Measurements from ENCODE around the gene ADGRG4.

Gene ADGRG4

DNA sequence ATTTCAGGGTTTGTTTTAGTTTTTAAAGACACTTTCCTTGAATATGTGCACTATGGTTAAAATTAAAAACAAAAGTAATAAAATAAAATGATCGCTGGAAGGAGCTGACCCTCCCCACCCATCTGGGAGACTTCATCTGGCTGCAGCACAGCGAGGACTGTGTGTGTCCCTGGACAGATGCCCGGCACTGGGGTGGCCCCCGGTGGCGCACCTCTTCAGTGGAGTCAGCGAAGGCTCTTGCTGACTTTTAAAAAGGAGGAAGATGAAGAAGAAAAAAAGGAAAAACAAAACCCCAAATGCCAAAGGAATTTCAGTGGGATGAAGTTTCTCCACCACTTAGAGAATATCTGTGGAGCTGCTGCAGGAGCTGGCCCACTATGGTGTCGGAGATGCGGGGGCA lies 5.4 kb upstream of the ADGRG4 start:
- DNase-seq = no peak

DNA sequence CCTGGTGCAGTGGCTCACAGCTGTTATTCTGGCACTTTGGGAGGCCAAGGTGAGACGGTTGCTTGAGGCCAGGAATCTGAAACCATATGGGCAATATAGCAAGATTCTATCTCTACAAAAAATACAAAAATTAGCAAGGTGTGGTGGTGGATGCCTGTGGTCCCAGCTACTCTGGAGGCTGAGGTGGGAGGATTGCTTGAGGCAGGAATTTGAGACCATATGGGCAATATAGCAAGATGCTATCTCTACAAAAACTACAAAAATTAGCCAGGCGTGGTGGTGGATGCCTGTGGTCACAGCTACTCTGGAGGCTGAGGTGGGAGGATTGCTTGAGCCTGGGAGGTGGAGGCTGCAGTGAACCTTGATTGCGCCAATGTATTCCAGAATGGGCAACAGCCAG lies 2.3 kb downstream of the ADGRG4 start:
- no peak for DNase-seq

DNA sequence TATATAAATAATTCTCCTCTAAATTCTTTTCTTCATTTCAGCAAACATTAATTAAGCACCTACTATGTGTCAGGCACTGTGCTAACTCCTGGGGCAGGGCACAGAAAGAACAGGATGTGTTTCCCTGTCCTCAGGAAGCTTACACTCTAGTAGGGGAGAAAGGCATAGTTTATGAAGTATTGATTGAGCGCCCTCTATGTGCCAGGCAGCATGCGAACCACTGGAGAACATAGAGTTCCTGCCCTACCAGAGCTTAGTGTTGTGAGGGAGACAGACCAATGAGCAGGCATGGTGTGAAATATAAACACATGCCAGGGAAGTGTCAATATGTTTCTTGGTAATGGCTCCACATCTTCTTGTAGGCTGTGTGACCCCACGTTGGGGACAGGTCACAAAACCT lies 3.7 kb downstream of the ADGRG4 start:
- no peak for DNase-seq

DNA sequence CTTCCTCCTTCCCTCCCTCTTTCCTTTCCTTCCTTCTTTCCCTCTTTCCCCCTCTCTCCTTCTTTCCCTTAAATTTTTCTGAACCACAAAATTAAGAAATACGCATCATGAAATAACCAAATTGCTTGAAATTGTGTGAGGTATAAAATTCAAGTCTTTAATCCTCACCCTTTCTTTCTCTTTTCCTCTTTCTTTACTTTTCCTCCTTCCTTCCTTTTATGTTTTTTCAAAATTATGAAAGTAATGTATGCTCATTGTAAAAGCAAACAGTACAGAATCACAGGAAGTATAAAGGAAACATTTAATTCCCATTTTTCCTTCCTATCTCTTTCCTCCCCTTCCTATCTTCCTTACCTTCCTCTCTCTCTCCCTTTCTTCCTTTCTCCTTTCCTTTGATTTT lies 5.4 kb downstream of the ADGRG4 start:
- DNase-seq = no peak

DNA sequence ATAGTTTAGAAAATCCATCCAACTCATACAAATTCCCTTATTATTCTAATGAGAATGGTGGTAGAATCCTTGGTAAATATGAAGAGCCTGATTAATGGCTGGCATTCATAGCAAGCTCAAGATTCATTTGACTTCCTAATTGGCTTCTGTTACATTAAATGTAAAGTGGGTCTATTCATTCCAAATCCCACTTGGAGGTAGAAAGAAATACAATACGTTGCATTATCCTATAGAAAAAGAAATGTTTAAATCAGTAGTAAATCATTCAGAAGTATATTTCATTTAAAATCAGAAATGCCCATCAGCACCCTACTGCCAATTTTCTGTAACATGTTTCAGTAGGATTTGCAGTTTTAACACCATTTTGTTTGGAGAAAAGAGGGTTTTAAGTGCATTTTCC lies 6.7 kb downstream of the ADGRG4 start:
- DNase-seq = no peak

DNA sequence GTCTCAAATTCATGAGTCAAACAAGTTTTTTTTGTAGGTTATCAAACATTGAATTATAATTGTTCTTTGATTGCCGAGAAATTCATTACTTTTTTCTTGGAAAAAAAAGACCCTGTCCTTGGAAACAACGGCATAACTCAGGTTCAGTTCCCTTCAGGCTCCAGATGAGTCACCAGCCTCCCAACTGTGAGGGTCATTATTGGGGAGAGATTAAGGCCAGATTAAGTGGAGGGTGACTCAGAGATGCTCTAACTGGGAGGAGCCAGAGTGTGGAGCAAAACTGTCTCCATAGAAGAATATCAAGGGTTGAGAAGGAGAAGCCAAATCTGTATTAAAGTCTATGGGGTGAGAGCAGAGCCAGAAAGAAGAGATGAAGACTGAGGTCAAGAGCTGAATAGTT lies 9.6 kb downstream of the ADGRG4 start:
- no peak for DNase-seq

DNA sequence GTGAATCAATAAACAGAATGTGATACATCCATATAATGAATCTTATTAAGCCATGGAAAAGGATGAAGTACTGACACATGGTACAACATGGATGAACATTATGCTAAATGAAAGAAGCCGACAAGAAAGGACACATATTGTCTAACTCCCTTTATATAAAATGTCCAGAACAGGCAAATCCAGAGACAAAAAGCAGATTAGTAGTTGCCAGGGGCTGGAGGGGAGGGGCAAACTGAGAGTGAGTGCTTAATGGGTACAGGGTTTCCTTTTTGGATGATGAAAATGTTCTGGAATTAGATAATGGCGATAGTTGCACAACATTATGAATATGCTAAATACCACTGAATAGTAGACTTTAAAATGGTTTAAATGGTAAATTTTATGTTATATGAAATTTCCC lies 17.4 kb downstream of the ADGRG4 start:
- no peak for DNase-seq

DNA sequence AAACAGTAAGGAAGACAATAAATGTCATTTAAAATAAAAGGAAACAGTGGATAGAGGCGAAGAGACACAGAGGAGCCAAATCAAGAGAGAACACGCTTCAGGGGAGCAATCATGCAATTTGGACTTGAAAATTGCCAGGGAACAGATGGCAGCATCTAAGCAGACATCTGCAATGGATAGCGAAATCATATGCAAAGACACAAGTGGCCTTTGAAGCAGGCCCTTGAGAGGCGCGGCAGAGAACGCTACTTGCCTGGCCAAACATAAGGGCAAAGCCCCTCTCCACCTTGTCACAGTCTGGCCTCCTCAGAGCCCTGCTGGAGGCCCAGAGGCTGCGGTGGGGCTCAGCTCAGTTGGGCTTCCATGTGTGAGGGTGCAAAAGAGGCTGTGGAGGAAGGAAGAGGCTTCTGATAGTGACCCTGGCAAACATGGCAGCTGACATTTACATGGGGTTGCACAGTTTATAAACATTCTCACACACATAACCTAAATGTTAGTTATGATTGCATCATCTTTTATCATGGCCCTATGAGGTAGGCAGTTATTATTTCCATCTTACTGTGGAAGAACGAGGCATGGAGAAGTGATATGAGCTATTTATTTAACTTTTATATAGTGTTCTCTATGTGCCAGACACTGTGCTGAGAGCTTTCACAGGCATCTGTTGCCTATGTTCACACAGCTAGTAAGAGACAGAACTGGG lies 18.3 kb downstream of the ADGRG4 start:
- DNase-seq = peak in 1 of 14 donors; percentile 36

DNA sequence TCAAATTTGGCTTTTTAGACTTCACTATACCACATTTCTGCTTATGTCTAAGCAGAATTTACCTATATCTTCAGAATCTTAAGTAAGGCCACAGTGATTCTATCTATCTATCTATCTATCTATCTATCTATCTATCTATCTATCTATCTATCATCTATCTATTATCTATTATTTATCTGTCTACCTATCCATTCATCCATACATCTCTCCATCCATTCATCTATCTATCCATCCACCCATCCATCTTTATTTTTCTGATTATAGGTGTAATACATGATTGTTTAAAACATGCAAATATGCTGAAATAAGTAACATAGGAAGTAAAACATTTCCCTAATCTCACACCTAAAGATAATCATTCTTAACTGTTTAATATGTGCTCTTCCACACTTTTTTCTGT lies 18.8 kb downstream of the ADGRG4 start:
- DNase-seq = no peak

DNA sequence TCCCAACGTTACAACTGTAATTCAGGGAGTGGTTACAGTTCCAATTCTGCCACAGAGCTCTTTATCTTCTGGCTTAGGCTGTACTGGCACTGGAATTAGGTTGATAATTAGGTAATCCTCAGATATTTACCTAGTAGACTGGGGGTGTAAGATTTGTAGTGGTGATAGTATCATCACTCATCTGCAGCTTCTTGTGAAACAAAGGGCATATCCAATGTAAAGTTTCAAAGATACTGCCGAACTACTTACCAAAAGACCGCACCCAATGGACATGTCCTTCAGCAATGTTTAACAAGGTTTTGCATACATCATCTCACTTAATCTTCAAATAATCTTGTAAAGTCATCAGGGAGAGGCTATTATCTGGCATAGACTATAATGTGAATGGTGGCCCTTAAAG lies 20.8 kb downstream of the ADGRG4 start:
- DNase-seq = no peak

DNA sequence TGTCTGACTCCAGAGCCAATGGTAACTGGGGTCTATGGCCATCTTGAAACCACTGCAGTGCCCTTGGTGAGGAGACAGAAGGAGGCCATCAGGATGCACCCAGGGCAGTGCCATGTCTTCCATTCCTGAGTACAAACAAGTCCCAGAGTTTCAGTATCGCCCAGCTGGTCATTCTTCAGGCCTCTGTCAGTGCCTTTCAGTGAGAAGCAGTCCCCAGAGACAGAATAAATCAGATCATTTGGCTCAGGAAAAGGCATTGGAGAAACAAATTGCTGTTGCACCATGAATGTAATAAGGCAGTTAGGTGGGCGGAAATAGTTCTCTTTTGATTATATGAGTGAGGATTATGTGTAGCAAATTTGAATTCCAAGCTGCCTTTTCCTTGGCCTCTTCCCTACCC lies 21.3 kb downstream of the ADGRG4 start:
- no peak for DNase-seq

DNA sequence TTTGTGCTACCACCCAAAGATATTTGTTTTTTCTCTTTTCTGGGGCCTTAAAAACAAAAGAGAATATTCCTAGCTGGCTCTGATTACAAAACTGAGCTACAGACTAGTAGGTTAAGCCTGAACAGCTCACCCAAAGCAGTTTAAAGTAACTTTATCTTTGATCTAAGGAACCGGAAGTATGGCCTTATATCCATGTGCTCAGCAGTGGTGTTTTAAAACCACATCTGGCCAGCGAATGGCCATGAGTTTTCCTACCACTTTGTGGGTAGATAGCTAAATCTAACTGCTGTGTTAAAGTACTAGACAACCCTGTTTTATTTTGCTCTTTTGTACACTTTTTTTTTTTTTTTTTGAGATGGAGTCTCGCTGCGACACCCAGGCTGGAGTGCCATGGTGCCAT lies 24.6 kb downstream of the ADGRG4 start:
- DNase-seq = no peak

DNA sequence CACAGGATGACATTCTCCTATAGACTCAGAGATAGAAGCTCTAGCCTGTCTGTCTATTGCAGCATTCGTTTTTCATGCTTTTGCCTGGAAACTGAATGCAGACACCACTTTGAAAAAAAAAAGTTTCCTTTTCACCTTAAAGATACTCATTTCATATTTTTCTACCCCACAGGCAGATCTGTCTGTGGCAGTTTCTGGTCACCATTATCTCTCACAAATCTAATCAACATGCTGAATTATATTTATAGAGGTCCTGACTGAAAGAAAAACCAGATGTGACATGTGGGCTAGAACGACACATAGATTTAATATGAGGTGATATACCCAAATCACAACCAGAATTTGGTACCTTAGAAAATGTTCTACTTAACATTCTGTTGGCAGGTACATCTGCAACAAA lies 28.2 kb downstream of the ADGRG4 start:
- DNase-seq = no peak

DNA sequence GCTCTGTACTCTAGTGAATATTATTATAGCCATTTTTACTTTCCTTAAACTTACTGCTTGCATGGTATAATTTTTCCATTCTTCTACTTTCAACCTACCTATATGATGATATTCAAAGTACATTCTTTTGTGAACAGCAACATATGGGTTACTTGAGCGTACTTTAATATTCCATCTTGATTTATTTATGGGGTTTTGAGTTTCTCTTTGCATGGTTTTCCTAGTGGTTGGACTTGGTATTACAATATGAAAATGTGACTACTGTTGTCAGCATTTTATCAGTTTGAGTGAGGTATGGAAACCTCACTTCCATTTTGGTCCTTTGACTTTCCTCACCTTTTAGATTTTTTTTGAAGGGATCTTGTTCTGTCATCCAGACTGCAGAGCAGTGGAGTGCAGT lies 35.9 kb downstream of the ADGRG4 start:
- DNase-seq = no peak

DNA sequence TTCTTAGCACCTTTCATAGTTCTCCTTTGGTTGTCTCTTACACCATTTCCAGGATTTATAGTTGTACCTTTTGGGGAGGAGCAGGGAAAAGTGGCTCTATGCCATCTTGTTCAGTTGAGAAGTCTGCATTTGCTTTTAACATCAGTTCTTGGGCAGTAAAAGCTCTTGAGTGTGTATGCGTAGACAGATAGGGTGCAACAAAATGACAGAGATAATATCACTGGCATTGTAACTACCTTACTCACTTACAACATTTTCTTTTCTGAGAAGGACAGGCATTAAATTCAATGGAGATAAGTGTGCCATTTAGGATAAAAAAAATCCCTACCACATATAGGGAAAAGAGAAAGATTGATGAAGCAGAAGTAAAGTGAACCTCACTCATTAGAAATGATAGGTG lies 38.9 kb downstream of the ADGRG4 start:
- DNase-seq = no peak

DNA sequence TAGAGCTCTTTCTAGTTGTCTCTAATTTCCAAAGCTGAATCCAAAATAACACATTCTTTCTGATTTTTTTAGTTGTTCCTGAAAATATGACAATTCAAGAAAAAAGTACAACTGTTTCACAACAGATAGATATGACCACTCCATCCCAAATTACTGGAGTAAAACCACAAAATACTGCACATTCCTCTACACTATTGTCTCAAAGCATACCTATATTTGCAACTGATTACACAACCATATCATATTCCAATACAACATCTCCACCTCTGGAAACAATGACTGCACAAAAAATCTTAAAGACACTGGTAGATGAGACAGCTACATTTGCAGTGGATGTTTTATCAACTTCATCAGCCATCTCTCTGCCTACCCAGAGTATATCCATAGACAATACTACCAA lies 43.6 kb downstream of the ADGRG4 start:
- no peak for DNase-seq

DNA sequence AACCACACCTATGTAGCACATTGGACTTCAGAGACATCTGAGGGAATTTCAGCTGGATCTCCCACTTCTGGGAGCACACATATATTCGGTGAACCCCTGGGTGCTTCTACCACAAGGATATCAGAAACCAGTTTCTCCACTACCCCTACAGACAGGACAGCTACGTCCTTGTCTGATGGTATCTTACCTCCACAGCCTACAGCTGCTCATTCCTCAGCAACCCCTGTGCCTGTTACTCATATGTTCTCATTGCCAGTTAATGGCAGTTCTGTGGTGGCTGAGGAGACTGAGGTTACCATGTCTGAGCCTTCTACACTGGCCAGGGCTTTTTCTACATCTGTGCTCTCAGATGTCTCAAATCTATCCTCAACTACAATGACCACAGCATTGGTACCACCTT lies 45.7 kb downstream of the ADGRG4 start:
- DNase-seq = no peak

DNA sequence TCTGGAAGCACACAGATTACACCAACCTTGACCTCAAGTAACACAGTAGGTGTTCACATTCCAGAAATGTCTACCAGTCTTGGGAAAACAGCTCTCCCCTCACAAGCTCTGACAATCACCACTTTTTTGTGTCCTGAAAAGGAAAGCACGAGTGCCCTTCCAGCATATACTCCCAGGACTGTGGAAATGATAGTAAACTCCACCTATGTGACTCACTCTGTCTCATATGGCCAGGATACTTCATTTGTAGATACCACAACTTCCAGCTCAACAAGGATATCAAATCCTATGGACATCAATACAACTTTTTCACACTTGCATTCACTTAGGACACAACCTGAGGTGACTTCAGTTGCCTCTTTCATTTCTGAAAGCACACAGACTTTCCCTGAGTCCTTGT lies 46.9 kb downstream of the ADGRG4 start:
- no peak for DNase-seq

DNA sequence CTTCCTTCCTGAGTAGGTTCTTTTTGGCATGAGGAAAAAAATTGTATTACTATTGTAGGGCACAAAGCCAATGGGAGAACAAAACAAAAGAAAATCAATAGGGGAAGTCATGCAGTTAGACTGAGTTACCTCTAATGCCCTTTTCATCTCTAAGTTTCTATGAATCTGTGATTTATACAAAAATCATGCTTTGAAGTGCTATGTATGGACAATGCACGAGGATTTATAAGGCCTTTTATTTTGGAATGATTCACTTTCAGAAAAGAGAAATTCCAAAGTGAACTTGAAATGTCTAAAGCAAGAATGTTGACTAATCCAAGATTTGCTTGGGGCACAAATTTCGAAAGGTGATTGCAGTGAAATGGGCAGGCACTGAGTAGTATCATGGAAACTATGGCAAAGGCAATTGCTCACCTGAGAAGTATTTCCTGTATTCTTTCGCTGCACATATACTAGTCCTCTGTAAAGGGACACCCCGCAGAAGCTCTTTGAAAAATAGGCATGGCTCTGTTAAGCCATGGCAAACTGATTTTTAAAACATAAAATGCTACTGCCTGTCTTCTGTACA lies 52.8 kb downstream of the ADGRG4 start:
- DNase-seq = no peak

DNA sequence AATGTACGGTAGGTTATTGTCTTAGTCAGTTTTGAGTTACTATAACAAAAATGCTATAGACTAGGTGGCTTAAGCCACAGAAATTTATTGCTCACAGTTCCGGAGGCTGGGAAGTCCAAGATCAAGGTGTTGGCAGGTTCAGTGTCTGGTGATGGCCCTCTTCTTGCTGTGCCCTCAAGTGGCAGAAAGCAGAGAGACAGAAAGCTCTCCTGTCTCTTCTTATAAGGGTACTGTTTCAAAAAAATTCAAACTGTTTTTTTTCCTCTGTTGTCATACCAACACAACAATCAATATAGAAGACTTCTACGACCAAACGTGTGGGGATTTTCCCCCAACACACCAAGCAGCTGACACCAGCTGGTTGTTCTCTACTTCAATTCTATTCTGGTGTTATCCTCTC lies 53.4 kb downstream of the ADGRG4 start:
- DNase-seq = no peak

DNA sequence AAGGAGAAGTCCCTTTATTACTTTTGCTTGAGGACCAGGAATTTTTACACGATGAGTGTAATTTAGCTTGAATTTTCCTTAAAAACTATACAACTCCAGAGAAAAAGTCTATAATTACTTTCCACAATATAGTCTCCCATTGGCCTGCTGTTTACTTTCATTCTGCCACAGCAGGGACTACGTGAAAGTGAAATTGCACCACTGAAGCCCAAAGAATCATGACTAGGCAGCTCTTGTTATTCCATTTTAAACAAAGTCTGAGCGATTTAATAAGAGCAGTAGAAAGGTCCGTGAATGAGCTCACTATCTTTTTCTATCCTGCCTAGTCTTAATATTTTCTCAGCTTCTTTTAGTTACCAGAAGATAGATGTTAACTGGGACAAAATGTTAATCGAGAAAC lies 68.6 kb downstream of the ADGRG4 start:
- no peak for DNase-seq

DNA sequence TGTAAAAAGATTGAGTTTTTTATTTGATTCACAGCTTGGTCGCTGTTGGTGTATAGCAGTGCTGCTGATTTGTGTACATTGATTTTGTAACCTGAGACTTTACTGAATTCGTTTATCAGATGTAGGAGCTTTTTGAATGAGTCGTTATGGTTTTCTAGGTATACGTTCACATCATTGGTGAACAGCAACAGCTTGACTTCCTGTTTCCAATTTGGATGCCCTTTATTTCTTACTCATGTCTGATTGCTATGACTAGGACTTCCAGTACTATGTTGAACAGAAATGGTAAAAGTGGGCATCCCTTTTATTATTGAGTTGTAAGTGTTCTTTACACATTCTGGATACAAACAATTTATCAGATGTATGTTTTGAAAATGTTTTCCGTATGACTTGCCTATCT lies 76.0 kb downstream of the ADGRG4 start:
- no peak for DNase-seq

DNA sequence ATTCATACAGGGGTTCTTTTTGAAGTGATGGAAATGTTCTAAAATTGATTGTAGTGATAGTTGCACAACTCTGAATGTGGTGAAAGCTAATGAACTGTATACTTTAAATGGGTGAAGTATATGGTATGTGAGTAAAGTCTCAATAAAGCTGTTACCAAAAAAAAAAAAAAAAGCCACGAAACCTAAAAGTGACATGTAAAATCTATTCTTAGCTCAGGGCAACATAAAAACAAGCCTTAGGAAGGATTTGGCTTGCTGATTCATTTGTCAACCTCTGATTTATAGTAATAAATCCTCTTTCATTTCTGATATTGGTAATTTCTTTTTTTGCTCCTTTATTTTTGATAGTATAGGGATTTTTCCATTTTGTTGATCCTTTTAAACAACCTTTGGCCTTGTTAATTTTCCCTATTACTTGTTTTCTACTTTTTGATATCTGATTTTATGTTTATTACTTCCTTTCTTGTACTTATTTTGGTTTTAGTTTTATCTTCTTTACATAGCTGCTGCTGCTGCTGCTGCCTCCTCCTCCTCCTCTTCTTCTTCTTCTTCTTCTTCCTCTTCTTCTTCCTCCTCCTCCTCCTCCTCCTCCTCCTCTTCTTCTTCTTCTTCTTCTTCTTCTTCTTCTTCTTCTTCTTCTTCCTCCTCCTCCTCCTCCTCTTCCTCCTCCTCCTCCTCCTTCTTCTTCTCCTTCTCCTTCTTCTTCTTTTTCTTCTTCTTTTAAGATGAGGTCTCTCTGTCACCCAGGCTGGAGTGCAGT lies 79.4 kb downstream of the ADGRG4 start:
- no peak for DNase-seq

DNA sequence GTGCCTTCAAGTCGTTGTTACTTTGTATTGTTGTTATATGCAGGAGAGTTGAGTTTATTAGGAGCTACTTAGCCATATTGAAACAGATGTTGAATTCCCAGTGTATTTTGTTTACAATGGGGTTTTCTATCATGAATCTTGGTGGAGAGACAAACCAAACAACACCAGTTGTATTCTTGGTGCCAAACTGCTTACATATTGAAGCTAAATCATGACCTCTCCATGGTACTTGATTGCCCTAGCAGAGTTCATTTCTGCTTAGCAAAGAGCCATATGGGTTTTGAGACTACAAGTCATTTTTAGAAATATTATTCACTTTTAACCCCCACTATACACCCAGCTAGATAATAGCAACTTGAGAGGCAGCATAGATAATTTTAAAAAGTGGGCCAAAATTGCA lies 85.4 kb downstream of the ADGRG4 start:
- DNase-seq = no peak

All from C1 segment of cervical spinal cord (tissue), 14 donors.